GM12864 (cell line): ENCODE data around the gene MMP25.
A peak's percentile ranks its signal among the peaks of the same experiment; 100 is the strongest.

ENCODE experiments used
- DNase-seq: peaks from one replicate; pipeline ENCODE4 v3.0.0-alpha.2; 2011; ENCODE audit warnings: low read depth
- H3K4me3 ChIP-seq: 2 replicates; pipeline ENCODE4 v1.5.1; 2011; ENCODE audit warnings: mild to moderate bottlenecking, low read depth, low read length, control low read depth
- CTCF ChIP-seq: IDR thresholded peaks from 2 replicates; pipeline ENCODE4 v1.5.1; 2011; ENCODE audit warnings: low read depth, mild to moderate bottlenecking, moderate library complexity, low read length, control low read depth, inconsistent platforms; ENCODE audit errors: missing control alignments

MMP25 gene

GRCh38 chr16:3027489-3027795 is 18.9 kb upstream of the MMP25 start:
- DNase-seq: no peak
- no peak for TF ChIP-seq CTCF
- no peak overlapping the region for H3K4me3 ChIP-seq

- H3K4me3 ChIP-seq: no peak overlapping the region
- DNase-seq: peak; percentile 38
- peak; percentile 87 for TF ChIP-seq CTCF
Measured at GRCh38 chr16:3027983-3028715, 18.2 kb upstream of the MMP25 start.

- no peak for TF ChIP-seq CTCF
- no peak for DNase-seq
- no peak overlapping the region for H3K4me3 ChIP-seq
Measured at GRCh38 chr16:3028716-3029319, 17.5 kb upstream of the MMP25 start.

- TF ChIP-seq CTCF: no peak
- no peak for DNase-seq
- H3K4me3 ChIP-seq: no peak overlapping the region; the same call in 1 of the 2 replicates
Measured at GRCh38 chr16:3029491-3030221, 16.7 kb upstream of the MMP25 start.

- no peak for DNase-seq
- no peak overlapping the region for H3K4me3 ChIP-seq
- TF ChIP-seq CTCF: peak; percentile 1
Measured at GRCh38 chr16:3030222-3031212, 15.8 kb upstream of the MMP25 start.

GRCh38 chr16:3032624-3033023 is 13.7 kb upstream of the MMP25 start:
- TF ChIP-seq CTCF: no peak
- H3K4me3 ChIP-seq: no peak overlapping the region
- DNase-seq: no peak
